Gastroesophageal sphincter (tissue), 4 donors: Measurements from ENCODE around the gene NANOGP8. TPM values are rescaled to one million over a fixed set of nuclear protein-coding genes. Genes with fewer than 3 reads are reported as not detected.

Source experiments
- ATAC-seq: fragments of 150-250 bp; one replicate; pipeline ENCODE4 v1.9.1; 2016; ENCODE audit warnings: mild to moderate bottlenecking, moderate library complexity
- H3K27ac ChIP-seq, 4 donors: fragments of 200-600 bp; sonication (generic) in 3 of 4; 1 replicate in 3 of 4; 2 replicates in 1 of 4; pipeline ENCODE4 v1.5.1; 2016 to 2019
- H3K27me3 ChIP-seq: fragments of 200-600 bp; sonication (generic); one replicate; pipeline ENCODE4 v1.5.1; 2019
- H3K36me3 ChIP-seq, 2 donors: fragments of 200-600 bp; sonication (generic); one replicate each; pipeline ENCODE4 v1.5.1; 2019; ENCODE audit warnings: control low read depth in 1 of 2
- H3K4me1 ChIP-seq, 3 donors: fragments of 200-600 bp; sonication (generic); 1 replicate in 2 of 3; 2 replicates in 1 of 3; pipeline ENCODE4 v1.5.1; 2016 to 2019; ENCODE audit warnings: control low read depth in 2 of 3
- H3K4me3 ChIP-seq, 2 donors: fragments of 200-600 bp; sonication (generic); one replicate each; pipeline ENCODE4 v1.5.1; 2019; ENCODE audit warnings: mild to moderate bottlenecking in 1 of 2, moderate library complexity in 1 of 2
- H3K9me3 ChIP-seq, 3 donors: fragments of 200-600 bp; sonication (generic); one replicate each; pipeline ENCODE4 v1.5.1; 2017 to 2019; ENCODE audit warnings: control low read depth in 2 of 3
- EP300 ChIP-seq: sonication (generic); formaldehyde crosslinking; IDR thresholded peaks from one replicate; pipeline ENCODE4 v1.6.1; 2017; ENCODE audit warnings: antibody characterized with exemption, mild to moderate bottlenecking
- POLR2A ChIP-seq, 2 donors: fragments of 450-650 bp; IDR thresholded peaks; one replicate each; pipeline ENCODE4 v1.6.1; 2017; ENCODE audit warnings: antibody characterized with exemption in 2 of 2, mild to moderate bottlenecking in 2 of 2, moderate library complexity in 1 of 2
- POLR2AphosphoS5 ChIP-seq: sonication (generic); formaldehyde crosslinking; IDR thresholded peaks from one replicate; pipeline ENCODE4 v1.6.1; 2017; ENCODE audit warnings: antibody characterized with exemption
- WGBS, 2 donors: methylation state at CpG; one replicate each; pipeline ENCODE4 v1.1.5; 2018; ENCODE audit warnings: low coverage in 1 of 2; 5-methylcytosine and 5-hydroxymethylcytosine counted together
- total RNA-seq, 4 donors: library from RNA; depleted of rRNA; stranded (reverse); fragments of >200 nt; gene quantifications; one replicate each; pipeline ENCODE4 v1.1.0, GENCODE V29; 2016
- TF ChIP-seq, protein P1 (sequence below), 4 experiments: fragments of 200-600 bp in 2 of 4; fragments of 450-650 bp in 2 of 4; sonication (generic) in 1 of 4; IDR thresholded peaks; one replicate each; pipeline ENCODE4 v1.5.1; 2017 to 2019; ENCODE audit warnings: antibody characterized with exemption in 4 of 4, mild to moderate bottlenecking in 2 of 4, moderate library complexity in 2 of 4

NANOGP8 gene
- total RNA-seq, 4 donors from 2014 or later, result 4.0 TPM; not detected in 3

DNA sequence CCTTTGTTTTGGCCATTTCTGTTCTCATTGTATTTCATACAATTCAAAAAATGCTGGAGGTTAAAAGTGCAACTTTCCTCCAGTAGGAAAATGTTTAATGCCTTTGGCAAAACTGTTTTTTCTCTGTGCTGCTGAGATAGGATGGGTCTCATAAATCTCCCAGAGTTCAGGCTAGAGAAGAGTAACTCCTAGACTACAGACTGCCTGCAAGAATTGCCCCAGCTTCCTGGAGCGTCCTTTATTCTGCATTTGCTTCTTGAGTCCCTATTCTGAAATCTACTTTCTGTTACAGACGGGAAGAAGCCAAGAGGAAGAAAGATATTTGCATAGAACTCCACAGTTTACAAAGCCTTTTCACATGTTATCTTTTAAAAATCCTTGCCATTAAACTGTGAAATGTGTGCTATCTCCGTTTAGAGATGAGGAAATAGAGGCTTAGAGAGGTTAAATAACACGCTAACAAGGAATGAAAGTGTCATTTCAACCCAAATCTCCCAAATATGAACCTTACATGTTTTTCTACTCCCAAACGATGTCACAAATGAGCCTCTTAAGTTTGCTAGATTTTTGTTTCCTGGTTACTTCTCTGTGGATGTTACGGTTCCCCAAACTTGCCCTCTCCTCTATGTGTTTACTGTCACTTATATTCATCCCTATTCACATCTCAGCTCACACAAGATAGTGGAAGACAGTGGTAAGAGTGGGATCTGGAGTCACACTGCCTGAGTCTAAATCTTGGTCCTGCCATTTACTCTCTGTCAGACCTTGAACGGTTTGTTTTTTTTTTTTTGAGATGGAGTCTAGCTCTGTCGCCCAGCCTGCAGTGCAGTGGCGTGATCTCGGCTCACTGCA is 17.4 kb downstream of the NANOGP8 start:
- Histone ChIP-seq H3K27ac (no peak overlapping the region), H3K4me3 (no peak overlapping the region), H3K27me3 (no peaks in the 10 kb centered on the region), H3K36me3 (no peaks in the 10 kb centered on the region), H3K9me3 (no peaks in the 10 kb centered on the region), H3K4me1 (no peaks in the 10 kb centered on the region)
- TF ChIP-seq POLR2AphosphoS5 (no peak), POLR2A (IDR thresholded peaks at IDR 0.05) (no peak), EP300 (no peak)
- TF ChIP-seq, protein P1, sequence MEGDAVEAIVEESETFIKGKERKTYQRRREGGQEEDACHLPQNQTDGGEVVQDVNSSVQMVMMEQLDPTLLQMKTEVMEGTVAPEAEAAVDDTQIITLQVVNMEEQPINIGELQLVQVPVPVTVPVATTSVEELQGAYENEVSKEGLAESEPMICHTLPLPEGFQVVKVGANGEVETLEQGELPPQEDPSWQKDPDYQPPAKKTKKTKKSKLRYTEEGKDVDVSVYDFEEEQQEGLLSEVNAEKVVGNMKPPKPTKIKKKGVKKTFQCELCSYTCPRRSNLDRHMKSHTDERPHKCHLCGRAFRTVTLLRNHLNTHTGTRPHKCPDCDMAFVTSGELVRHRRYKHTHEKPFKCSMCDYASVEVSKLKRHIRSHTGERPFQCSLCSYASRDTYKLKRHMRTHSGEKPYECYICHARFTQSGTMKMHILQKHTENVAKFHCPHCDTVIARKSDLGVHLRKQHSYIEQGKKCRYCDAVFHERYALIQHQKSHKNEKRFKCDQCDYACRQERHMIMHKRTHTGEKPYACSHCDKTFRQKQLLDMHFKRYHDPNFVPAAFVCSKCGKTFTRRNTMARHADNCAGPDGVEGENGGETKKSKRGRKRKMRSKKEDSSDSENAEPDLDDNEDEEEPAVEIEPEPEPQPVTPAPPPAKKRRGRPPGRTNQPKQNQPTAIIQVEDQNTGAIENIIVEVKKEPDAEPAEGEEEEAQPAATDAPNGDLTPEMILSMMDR (IDR thresholded peaks at IDR 0.05), result no peak
- 36 to 48% methylated on average over 7 to 9 of the region's 10 CpGs for WGBS, 2 donors
- ATAC-seq, result no peak

- Histone ChIP-seq H3K36me3 (no peaks in the 10 kb centered on the region), H3K4me3 (no peak overlapping the region), H3K9me3 (no peaks in the 10 kb centered on the region), H3K27ac (no peak overlapping the region), H3K27me3 (no peaks in the 10 kb centered on the region), H3K4me1 (no peaks in the 10 kb centered on the region)
- no peak for TF ChIP-seq EP300
- TF ChIP-seq POLR2AphosphoS5, result no peak
- TF ChIP-seq, protein P1 (IDR thresholded peaks at IDR 0.05), result no peak
- TF ChIP-seq POLR2A (IDR thresholded peaks at IDR 0.05), result no peak
- ATAC-seq, result no peak
- WGBS, 2 donors, result 89 to 90% methylated on average over 2 to 3 of the region's 4 CpGs
Measured at GRCh38 chr15:35066094-35066493, 19.0 kb downstream of the NANOGP8 start.

DNA sequence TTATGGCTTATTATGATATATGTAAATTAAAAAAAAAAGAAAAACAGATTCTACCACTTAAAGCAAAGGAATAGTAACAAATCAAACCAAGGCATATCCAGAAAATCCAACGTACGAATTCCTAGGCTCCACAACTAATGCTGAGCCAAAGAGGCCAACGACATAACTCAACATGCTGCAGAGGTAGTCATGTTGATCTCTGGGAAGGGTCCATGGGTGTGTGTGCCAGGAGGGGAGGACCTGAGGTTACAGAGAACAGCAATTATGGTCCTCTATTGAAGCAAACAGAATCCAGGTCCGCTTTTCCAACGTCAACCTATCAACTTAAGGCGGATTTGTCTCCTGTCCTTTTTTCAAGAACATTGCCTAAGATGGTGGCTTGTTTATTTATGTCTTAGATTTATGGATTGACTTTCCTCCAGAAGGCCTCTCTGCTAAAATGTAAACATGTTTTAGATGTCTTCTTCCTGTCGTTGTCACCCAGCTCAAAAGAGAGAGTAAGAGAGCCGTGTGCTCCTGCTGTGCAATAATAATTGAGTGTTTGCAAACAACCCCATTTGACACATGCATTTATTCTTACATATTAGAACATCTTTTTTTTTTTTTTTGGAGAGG is 20.4 kb downstream of the NANOGP8 start:
- H3K9me3 ChIP-seq, result no peaks in the 10 kb centered on the region
- H3K4me3 ChIP-seq, result no peak overlapping the region
- no peak overlapping the region for H3K27ac ChIP-seq
- no peaks in the 10 kb centered on the region for H3K4me1 ChIP-seq
- TF ChIP-seq EP300, result no peak
- no peak for TF ChIP-seq POLR2A (IDR thresholded peaks at IDR 0.05)
- TF ChIP-seq, protein P1 (IDR thresholded peaks at IDR 0.05), result no peak
- no peak for TF ChIP-seq POLR2AphosphoS5
- 61 to 76% methylated on average over 8 of the region's 8 CpGs for WGBS, 2 donors
- no peak for ATAC-seq
- no peaks in the 10 kb centered on the region for H3K36me3 ChIP-seq
- no peaks in the 10 kb centered on the region for H3K27me3 ChIP-seq

DNA sequence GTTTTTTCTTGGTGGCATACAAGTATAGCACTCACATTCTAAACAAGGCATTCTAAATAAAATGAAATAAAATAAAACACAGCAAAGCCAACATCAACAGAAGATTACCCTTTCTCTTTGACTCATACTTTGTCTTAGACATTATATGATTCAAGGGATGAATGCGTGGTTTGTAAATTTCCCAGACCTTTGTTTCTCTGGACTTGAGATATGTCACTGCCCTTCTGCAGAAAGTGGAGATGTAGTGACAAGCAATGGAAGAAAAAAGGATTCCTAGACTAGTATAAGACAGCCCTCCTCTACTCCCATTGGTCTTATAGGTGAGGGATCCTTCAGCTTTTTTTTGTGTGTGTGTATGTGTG is 22.4 kb downstream of the NANOGP8 start:
- Histone ChIP-seq H3K27ac (no peak overlapping the region), H3K27me3 (no peaks in the 10 kb centered on the region), H3K4me1 (no peaks in the 10 kb centered on the region), H3K4me3 (no peak overlapping the region), H3K9me3 (no peaks in the 10 kb centered on the region), H3K36me3 (no peaks in the 10 kb centered on the region)
- 93 to 100% methylated on average over 1 of the region's 1 CpG for WGBS, 2 donors
- no peak for TF ChIP-seq POLR2AphosphoS5
- TF ChIP-seq, protein P1 (IDR thresholded peaks at IDR 0.05), result no peak
- TF ChIP-seq POLR2A (IDR thresholded peaks at IDR 0.05), result no peak
- no peak for TF ChIP-seq EP300
- ATAC-seq, result no peak
